Esophagus squamous epithelium (tissue), 4 donors: ENCODE results near the gene TBC1D24.

Source experiments
- POLR2A ChIP-seq, 4 donors: fragments of 450-650 bp; IDR thresholded peaks; one replicate each; pipeline ENCODE4 v1.6.1; 2017; ENCODE audit warnings: antibody characterized with exemption in 4 of 4, mild to moderate bottlenecking in 4 of 4, moderate library complexity in 3 of 4
- TF ChIP-seq, protein P1 (sequence below), 6 experiments: fragments of 450-650 bp in 4 of 6; fragments of 200-600 bp in 2 of 6; sonication (generic) in 2 of 6; IDR thresholded peaks; one replicate each; pipeline ENCODE4 v1.5.1; 2016 to 2019; ENCODE audit warnings: antibody characterized with exemption in 6 of 6, mild to moderate bottlenecking in 4 of 6, moderate library complexity in 4 of 6

DNA sequence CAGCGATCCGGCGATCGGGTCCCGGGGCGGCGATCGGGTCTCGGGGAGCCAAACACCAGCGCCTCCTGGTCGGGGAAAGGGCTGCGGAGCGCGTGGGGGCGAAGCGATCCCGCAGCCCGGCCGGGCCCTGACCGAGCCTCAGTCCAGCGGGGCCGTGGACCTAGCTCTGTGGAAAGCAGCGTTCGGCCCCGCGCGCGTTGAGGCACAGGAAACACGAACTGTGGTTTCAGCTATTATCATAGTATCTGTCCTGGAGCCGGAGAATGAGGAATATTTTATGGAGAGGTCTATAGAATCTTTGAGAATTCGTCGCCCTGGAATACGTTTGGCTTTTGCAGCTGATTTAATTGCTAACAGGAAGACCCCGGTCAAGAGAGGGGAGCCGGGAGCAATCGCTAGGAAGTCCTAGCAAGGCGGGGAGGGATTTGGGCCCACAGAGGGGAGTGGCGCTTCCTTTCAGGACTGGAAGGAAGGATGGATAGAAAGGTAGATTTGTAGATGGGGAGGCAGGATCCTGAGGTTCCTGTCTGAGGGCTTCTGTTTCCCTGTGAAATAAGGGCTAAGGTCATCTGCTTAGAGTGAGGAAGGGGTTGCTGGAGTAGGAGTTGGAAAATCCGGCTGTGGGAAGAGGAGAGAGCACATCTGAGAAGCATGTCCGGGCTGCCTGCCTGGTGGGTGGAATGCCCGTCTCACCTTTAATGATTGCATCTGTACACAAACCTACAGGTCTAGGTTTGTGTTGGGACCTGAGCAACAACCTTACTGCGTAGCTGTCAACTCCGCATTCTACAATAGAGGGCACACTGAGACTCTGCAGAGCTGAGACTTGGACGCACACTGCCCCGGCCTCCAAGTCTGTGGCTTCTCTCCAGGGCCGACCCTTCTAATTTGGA lies 44.9 kb upstream of the TBC1D24 start:
- TF ChIP-seq, protein P1, sequence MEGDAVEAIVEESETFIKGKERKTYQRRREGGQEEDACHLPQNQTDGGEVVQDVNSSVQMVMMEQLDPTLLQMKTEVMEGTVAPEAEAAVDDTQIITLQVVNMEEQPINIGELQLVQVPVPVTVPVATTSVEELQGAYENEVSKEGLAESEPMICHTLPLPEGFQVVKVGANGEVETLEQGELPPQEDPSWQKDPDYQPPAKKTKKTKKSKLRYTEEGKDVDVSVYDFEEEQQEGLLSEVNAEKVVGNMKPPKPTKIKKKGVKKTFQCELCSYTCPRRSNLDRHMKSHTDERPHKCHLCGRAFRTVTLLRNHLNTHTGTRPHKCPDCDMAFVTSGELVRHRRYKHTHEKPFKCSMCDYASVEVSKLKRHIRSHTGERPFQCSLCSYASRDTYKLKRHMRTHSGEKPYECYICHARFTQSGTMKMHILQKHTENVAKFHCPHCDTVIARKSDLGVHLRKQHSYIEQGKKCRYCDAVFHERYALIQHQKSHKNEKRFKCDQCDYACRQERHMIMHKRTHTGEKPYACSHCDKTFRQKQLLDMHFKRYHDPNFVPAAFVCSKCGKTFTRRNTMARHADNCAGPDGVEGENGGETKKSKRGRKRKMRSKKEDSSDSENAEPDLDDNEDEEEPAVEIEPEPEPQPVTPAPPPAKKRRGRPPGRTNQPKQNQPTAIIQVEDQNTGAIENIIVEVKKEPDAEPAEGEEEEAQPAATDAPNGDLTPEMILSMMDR (IDR thresholded peaks at IDR 0.05) = peak in 3 of 6 experiments; percentile 2 to 21 (median 2)
- TF ChIP-seq POLR2A (IDR thresholded peaks at IDR 0.05) = no peak
